GM12873 (cell line): ENCODE measurements around the gene GRIK4.
A peak's percentile ranks its signal among the peaks of the same experiment; 100 is the strongest.

Experiments
- CTCF ChIP-seq: IDR thresholded peaks from 2 replicates; pipeline ENCODE4 v1.5.1; 2012; ENCODE audit warnings: low read depth, mild to moderate bottlenecking, moderate library complexity, low read length, control low read depth; ENCODE audit not compliant: insufficient read depth; ENCODE audit errors: missing control alignments

The GRIK4 gene

GRCh38 chr11:120651836-120652235 lies 140.3 kb downstream of the GRIK4 start:
- TF ChIP-seq CTCF, result no peak

DNA sequence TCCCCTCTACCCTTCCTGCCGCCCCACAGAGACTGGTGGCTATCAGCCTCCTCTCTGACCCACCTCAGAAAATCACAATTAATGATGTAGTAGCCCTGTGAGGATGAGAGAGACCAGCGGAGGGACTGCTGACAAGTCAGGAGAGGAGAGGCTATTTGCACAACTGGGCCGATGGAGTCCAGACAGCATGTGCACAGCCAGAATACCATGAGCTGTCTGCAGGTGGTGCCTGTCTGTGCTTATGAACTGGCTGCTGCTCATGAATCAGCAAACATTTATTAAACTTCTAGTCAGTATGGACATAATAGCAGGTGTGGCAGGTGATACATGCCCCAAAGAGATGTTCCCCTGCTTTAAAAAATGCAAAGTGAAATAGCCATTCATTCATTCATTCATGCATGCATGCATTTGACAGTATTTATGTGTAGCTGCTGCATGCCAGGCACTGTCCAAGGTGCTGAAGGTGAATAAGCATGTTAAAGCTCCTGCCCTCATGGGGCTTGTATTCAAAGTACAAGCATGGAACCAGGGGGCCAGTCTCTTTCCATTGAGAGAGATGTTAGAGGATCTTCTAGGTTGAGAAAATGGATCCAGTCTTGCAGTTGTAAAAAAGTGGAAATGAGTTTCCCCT lies 141.3 kb downstream of the GRIK4 start:
- TF ChIP-seq CTCF, result no peak

GRCh38 chr11:120655589-120655988 lies 144.0 kb downstream of the GRIK4 start:
- TF ChIP-seq CTCF, result no peak

GRCh38 chr11:120657306-120658070 lies 145.9 kb downstream of the GRIK4 start:
- TF ChIP-seq CTCF, result no peak

DNA sequence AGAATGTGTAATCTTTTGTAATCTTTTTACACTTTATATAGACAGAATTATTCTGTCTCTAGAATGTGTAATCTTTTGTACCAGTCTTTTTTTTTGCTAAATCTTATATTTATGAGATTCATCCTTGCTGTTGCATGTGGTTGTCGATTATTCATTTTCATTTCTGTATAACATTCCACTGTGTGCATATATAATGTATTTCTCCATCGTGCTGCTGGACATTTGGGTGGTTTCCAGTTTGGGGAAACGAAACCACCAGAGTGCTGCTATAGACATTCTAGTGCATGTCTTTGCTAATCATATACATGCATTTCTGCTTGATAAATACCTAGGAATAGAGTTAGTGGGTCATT lies 146.5 kb downstream of the GRIK4 start:
- TF ChIP-seq CTCF, result no peak

DNA sequence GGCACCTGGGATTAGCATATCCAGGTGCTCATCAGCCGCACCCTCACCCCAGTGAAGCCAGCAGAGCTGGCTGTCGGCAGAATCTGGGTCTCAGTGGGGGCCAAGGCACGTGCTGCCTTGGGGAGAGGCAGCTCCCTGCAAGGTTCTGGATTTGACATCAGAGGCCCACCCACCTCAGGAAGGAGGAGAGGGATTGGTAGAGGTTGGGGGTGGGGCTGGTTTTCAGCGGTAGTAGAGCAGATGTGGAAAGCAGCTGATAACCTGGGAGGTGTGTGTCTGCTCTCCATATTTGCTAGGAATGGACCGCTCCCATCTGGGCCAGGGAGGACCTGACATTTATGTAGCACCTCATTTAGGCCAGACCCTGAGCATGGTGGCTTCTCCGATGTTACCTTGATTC lies 147.5 kb downstream of the GRIK4 start:
- TF ChIP-seq CTCF, result no peak

DNA sequence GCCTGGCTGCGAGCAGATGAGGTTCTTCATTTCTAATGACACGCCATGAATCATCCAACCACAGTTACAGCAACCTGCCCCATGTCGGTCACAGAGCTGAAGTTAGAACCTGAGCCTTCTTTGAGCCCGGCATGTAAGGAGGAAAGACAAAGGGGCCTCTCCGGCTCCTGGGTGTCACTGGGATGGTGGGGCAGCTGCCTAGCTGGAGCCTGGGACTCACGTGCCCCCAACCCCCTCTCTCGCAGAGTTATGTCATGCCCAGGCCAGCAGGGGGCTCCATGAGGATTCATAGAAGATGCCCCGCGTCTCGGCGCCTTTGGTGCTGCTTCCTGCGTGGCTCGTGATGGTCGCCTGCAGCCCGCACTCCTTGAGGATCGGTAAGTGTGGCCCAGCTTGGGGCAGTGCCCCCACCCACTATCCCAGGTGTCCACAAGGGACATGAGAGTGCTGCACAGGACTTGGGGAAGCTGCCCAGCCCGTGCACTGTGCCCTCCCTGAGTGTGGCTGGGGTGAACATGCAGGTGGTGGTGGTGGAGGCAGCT lies 148.5 kb downstream of the GRIK4 start:
- TF ChIP-seq CTCF, result peak; percentile 69
